IPS DF 6.9 (cell line): ENCODE data around the gene PITPNC1.

Experiments
- DNase-seq: peaks from one replicate; pipeline ENCODE4 v3.0.0-alpha.2; 2013; ENCODE audit warnings: low read depth, low spot score
- H3K27ac ChIP-seq: one replicate; pipeline ENCODE4 v1.5.1; 2013; ENCODE audit warnings: low read length, control low read depth
- H3K27me3 ChIP-seq: 2 replicates; pipeline ENCODE4 v1.6.1; 2013; ENCODE audit warnings: mild to moderate bottlenecking, low read length; ENCODE audit not compliant: control insufficient read depth, insufficient read depth
- H3K36me3 ChIP-seq: 2 replicates; pipeline ENCODE4 v1.6.1; 2013; ENCODE audit warnings: low read length; ENCODE audit not compliant: control insufficient read depth, insufficient read depth
- H3K4me1 ChIP-seq: 2 replicates; pipeline ENCODE4 v1.6.1; 2013; ENCODE audit warnings: low read length; ENCODE audit not compliant: control insufficient read depth, insufficient read depth
- H3K4me3 ChIP-seq: 2 replicates; pipeline ENCODE4 v1.5.1; 2013; ENCODE audit warnings: mild to moderate bottlenecking, low read length
- H3K9me3 ChIP-seq: 2 replicates; pipeline ENCODE4 v1.6.1; 2013; ENCODE audit warnings: low read length, inconsistent platforms; ENCODE audit not compliant: control insufficient read depth, insufficient read depth
- WGBS: extraction: QIAGEN DNeasy Blood & Tissue Kit; methylation state at CpG from one replicate; pipeline ENCODE4 v1.1.7; 2013; ENCODE audit warnings: mixed read lengths, missing lambda C conversion rate; ENCODE audit not compliant: insufficient read length, insufficient coverage; 5-methylcytosine and 5-hydroxymethylcytosine counted together

PITPNC1 gene

DNA sequence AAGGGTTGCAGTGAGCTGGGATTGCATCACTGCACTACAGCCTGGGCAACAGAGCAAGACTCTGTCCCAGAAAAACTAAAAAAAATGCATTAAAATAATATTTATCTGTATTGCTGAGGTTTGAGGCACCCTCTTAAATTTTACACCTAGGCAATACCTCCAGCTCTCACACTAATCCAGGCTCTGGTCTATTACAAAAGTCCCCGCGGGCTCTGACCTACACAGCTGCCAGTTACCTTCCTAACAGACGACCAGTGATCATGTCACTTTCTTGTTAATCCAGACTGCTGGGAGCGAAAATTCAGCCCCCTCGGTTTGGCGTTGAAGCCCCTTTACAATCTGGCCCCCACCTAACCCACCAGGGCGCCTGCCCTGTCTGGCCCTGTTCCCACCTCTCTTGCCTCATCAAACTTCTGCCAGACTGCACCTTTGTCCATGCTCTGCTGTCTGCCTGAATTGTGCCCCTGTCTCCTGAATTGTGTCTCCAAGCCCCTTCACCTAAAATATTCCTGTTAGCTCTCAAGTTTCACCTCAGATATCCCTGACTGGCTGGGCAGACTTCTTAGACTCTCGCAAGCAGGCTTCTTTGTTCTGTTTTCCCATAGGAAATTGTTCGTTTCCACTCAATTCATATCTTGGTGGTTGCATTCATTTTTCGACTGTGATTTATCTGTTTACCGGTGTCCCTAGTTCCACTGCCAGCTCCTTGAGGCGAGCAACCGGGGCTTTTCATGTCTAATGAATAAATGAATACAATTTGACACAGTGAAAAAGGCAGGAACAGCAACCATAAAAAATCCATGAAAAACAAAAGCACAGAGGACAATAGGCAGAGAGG, 65.9 kb downstream of the PITPNC1 start:
- Histone ChIP-seq H3K27me3 (no peaks in the 10 kb centered on the region), H3K27ac (no peak overlapping the region), H3K4me1 (peaks cover 3% of the 10 kb centered on the region; the same call in 1 of the 2 replicates), H3K9me3 (no peaks in the 10 kb centered on the region), H3K36me3 (no peaks in the 10 kb centered on the region), H3K4me3 (no peak overlapping the region)
- WGBS, result no CpG with 5 or more reads among the region's 13 CpGs
- no peak for DNase-seq

DNA sequence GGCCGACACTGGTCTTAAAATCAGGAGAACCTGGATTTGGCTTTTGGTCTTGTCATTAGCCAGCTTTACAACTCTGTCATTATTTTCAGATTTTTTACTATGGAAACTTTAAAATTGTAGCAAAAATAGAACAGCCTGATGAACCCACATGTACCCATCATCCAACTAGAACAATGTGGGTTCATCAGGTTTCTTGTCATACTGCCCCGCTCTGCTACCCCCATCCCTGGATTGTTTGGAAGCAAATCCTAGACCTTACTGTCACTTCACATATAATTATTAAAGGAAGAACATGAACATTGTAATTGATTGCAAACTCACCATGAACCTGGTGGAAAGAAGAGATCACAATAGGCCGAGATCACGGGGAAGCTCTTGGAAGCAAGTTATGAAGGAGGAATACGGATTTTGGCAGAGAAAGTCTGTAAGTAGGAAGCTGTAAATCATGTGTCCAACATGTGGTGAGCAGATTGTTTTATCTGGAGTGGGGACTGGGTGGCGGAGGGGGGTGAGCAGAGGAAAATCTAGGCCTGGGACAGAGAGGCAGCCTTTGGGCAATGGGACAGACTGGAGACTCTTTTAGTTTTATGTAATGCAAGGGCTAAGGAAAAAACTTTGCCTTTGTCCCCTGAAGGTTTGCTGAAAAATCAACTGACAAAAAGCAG, 67.0 kb downstream of the PITPNC1 start:
- Histone ChIP-seq H3K27me3 (no peaks in the 10 kb centered on the region), H3K27ac (no peak overlapping the region), H3K4me3 (no peak overlapping the region), H3K4me1 (peaks cover 3% of the 10 kb centered on the region; the same call in 1 of the 2 replicates), H3K36me3 (no peaks in the 10 kb centered on the region), H3K9me3 (no peaks in the 10 kb centered on the region)
- no peak for DNase-seq
- no CpG with 5 or more reads among the region's 6 CpGs for WGBS

DNA sequence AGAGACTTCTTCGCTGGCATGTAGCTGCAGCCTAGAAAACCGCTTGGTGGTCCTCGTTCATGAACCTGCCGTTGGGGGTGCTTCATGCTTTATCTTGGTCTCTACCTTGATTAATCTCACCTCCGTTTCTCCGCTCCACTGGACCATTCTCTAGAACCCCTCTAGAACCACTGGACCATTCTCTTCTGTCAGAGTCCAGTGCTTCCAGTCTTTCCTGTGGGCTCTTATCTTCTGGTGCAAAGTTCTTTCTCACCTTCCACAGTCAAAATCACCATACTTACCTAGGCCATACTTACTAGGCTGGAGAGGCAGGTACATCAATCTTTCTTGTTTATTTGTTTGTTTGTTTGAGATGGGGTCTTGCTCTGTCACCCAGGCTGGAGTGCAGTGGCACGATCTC, 71.4 kb downstream of the PITPNC1 start:
- Histone ChIP-seq H3K4me1 (0 out of 2 replicates have a peak, but pooled peaks cover 1% of the 10 kb centered on the region), H3K4me3 (no peak overlapping the region), H3K27me3 (no peaks in the 10 kb centered on the region), H3K36me3 (no peaks in the 10 kb centered on the region), H3K27ac (no peak overlapping the region), H3K9me3 (no peaks in the 10 kb centered on the region)
- no peak for DNase-seq
- no CpG with 5 or more reads among the region's 7 CpGs for WGBS

DNA sequence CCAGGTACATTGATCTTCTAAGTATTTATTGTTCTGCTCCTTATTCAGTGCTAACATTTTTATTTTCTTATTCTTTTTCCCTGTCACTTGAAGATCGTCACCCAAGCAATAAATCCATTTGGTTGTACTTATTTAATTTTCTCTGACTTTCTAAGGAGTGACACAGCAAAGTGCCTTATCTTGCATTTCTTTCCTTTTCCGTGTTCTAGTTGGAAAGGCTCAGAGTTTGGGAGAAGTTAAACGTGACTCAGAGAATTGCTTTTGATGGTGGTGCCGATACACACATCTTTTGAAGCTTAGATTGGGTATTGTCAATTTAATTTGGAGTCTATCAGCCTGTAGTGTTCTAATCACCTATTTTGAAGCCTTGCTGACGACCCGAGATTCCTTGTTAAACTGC, 72.0 kb downstream of the PITPNC1 start:
- H3K4me1 ChIP-seq, result 0 out of 2 replicates have a peak, but pooled peaks cover 1% of the 10 kb centered on the region
- no peaks in the 10 kb centered on the region for H3K36me3 ChIP-seq
- no peaks in the 10 kb centered on the region for H3K27me3 ChIP-seq
- no peaks in the 10 kb centered on the region for H3K9me3 ChIP-seq
- WGBS, result no CpG with 5 or more reads among the region's 6 CpGs
- no peak overlapping the region for H3K27ac ChIP-seq
- H3K4me3 ChIP-seq, result no peak overlapping the region
- DNase-seq, result no peak

DNA sequence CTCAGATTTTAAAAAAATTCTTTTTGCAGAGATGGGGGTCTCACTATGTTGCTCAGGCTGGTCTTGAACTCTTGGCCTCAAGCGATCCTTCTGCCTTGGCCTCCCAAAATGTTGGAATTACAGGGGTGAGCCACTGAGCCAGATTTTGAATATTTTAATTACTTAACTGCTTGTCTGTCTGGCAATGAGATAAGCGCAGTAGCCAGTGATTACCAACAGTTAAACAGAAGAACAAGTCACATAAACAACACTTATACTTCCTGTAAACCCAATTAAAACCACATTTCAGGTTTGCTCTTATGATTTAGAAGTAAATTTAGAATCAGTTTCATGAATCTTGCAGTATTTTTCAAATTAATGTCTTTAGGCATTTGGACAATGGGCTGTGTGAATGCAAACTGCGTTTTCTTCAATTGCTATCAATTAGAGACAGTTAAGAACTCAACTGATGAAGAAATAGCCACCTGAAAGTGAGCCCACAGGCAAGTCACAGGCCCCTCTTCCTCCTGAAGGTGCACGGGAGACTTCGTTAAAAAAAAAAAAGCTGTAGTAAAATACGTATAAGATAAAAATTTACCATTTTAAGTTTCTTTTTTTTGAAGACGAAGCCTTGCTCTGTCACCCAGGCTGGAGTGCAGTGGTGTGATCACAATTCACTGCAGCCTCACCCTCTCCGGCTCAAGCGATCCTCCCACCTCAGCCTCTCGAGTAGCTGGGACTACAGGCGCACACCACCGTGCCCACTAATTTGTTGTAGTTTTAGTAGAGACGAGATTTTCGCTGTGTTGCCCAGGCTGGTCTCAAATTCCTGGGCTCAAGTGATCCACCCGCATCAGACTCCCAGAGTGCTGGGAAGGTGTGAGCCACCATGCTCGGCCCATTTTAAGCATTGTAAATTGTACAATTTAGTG, 73.0 kb downstream of the PITPNC1 start:
- no CpG with 5 or more reads among the region's 16 CpGs for WGBS
- DNase-seq, result no peak
- Histone ChIP-seq H3K27me3 (no peaks in the 10 kb centered on the region), H3K4me1 (0 out of 2 replicates have a peak, but pooled peaks cover 1% of the 10 kb centered on the region), H3K36me3 (no peaks in the 10 kb centered on the region), H3K27ac (no peak overlapping the region), H3K4me3 (no peak overlapping the region), H3K9me3 (no peaks in the 10 kb centered on the region)

DNA sequence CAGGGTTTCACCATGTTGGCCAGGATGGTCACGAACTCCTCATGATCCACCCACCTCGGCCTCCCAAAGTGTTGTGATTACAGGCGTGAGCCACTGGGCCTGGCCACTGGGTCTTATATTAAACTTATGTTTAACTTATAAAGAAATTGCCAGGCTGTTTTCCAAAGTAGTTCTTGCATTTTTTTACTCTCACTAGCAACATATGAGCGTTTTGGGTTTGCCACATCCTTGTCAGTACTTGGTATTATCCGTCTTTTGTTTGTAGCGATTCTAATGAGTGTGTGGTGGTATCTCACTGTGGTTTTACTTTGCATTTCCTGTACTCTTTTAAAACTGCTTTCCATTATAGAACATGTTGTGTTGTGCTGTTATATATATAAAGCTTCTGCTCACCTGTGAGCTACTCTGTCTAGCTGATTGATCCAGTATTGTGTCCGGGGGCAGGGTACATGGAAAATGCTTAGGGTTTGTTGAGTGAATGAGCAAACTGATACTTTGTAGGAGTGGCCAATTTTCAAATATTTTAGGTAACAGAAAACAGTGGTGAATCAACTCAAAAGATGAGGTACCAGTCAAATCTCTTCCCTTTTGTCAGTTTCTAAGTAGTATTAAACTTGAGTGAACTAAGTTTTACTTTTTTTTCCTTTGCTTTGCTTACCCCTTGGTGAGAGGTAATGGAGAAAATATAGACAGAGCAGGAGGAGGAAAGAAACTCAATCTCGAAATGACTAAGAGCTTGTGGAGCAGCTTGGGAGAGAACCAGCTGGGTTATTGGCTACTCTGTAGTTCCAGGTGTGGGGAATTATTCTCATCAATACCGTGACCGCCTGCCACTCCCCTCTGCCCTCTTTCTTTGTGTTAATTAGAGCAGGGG, 75.8 kb downstream of the PITPNC1 start:
- H3K4me3 ChIP-seq, result no peak overlapping the region

DNA sequence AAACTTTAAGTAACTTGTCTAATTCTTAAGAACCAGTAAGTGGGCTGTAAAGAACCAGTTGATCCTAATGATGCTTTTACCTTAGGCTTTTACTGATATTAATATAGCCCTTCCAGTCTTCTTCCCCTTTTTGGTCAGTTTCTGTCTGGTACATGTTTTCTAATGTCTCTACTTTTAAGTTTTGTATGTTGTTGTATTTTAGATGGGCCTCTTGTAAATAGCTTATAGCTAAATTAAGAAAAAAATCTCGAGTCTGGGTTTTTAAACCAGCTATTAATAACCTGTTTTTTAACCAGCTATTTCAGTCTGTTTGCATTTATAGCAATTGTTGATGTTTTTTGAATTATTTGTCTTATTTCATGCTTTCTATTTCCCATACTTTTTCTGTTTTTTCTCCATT, 79.0 kb downstream of the PITPNC1 start:
- H3K9me3 ChIP-seq, result no peaks in the 10 kb centered on the region
- H3K27ac ChIP-seq, result no peak overlapping the region
- no peak for DNase-seq
- WGBS, result no CpG with 5 or more reads among the region's 1 CpG
- H3K36me3 ChIP-seq, result no peaks in the 10 kb centered on the region
- H3K27me3 ChIP-seq, result no peaks in the 10 kb centered on the region
- no peak overlapping the region for H3K4me3 ChIP-seq
- no peaks in the 10 kb centered on the region for H3K4me1 ChIP-seq

More for the DNA sequence above, 75.8 kb downstream of the PITPNC1 start:
- Histone ChIP-seq H3K4me1 (no peaks in the 10 kb centered on the region), H3K9me3 (no peaks in the 10 kb centered on the region), H3K27ac (no peak overlapping the region), H3K36me3 (no peaks in the 10 kb centered on the region), H3K27me3 (no peaks in the 10 kb centered on the region)
- no CpG with 5 or more reads among the region's 10 CpGs for WGBS
- DNase-seq, result no peak

DNA sequence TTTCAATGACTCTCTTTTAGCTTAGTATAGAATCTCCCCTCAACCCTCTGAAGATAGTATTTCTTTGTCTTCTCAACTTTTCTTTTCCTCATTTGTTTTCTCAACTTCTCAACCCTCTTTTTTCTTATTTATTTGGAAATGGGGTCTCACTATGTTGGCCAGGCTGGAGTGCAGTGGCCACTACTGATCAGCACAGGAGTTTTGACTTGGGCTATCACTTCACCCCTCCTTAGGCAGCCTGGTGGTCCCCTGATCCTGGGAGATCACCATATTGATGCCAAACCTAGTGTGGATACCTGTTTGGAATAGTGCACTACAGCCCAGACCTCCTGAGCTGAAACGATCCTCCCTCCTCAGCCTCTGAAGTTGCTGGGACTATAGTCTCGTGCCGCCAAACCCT, 79.8 kb downstream of the PITPNC1 start:
- H3K27me3 ChIP-seq, result no peaks in the 10 kb centered on the region
- no CpG with 5 or more reads among the region's 3 CpGs for WGBS
- no peaks in the 10 kb centered on the region for H3K9me3 ChIP-seq
- H3K27ac ChIP-seq, result no peak overlapping the region
- no peak overlapping the region for H3K4me3 ChIP-seq
- no peaks in the 10 kb centered on the region for H3K4me1 ChIP-seq
- no peak for DNase-seq
- no peaks in the 10 kb centered on the region for H3K36me3 ChIP-seq

DNA sequence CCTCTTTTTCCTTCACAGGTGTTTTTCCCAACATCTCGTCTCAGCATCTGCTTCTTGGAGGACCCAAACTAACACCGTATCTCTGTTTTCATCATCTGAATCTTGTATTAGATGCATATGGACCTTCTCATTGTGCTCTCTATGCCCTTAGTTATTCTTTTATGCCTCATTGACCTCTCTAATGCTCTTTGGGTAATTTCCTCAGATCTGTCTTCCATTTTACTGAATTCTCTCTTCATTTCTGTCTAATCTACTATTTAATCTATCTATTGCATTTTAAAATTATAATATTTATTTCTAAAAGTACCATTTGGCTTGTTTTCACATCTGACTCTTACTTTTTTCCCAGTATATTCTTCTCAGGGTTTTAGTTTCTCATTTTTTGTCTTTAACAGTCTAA, 81.1 kb downstream of the PITPNC1 start:
- Histone ChIP-seq H3K27me3 (no peaks in the 10 kb centered on the region), H3K36me3 (no peaks in the 10 kb centered on the region), H3K27ac (no peak overlapping the region), H3K9me3 (no peaks in the 10 kb centered on the region), H3K4me3 (no peak overlapping the region), H3K4me1 (no peaks in the 10 kb centered on the region)
- no peak for DNase-seq
- no CpG with 5 or more reads among the region's 2 CpGs for WGBS
